ENCODE results near the gene HTR7.
"Not testable (repeated sequence)": the region's sequence is repeated elsewhere in the genome, so short reads cannot be mapped to it uniquely, and the experiment has no call there.

The HTR7 gene

GRCh38 chr10:90857635-90858460 lies at the start of gene HTR7:
Gene HTR7 (minus strand): TSS chr10:90858039. CDS start chr10:90857671, 368 bp downstream.
- DNase-seq (ENCODE audit: low read depth, low spot score) = peak; percentile 82

- no peak for DNase-seq (ENCODE audit: low read depth, low spot score)
Observed at GRCh38 chr10:90906596-90906995, 48.8 kb upstream of the HTR7 start.

- no peak for DNase-seq (ENCODE audit: low read depth, low spot score)
Observed at GRCh38 chr10:90905925-90906324, 48.1 kb upstream of the HTR7 start.

GRCh38 chr10:90896916-90897315 lies 39.1 kb upstream of the HTR7 start:
- DNase-seq (ENCODE audit: low read depth, low spot score) = not testable (repeated sequence)

GRCh38 chr10:90893190-90893589 lies 35.4 kb upstream of the HTR7 start:
- no peak for DNase-seq (ENCODE audit: low read depth, low spot score)

- no peak for DNase-seq (ENCODE audit: low read depth, low spot score)
Observed at GRCh38 chr10:90890347-90890746, 32.5 kb upstream of the HTR7 start.

- no peak for DNase-seq (ENCODE audit: low read depth, low spot score)
Observed at GRCh38 chr10:90889636-90890035, 31.8 kb upstream of the HTR7 start.

GRCh38 chr10:90888387-90888786 lies 30.5 kb upstream of the HTR7 start:
- no peak for DNase-seq (ENCODE audit: low read depth, low spot score)

- DNase-seq (ENCODE audit: low read depth, low spot score) = no peak
Observed at GRCh38 chr10:90887555-90887954, 29.7 kb upstream of the HTR7 start.

- peak; percentile 65 for DNase-seq (ENCODE audit: low read depth, low spot score)
Observed at GRCh38 chr10:90885176-90885575, 27.3 kb upstream of the HTR7 start.

- no peak for DNase-seq (ENCODE audit: low read depth, low spot score)
Observed at GRCh38 chr10:90884431-90884830, 26.6 kb upstream of the HTR7 start.

- peak; percentile 57 for DNase-seq (ENCODE audit: low read depth, low spot score)
Observed at GRCh38 chr10:90880059-90880719, 22.4 kb upstream of the HTR7 start.

- DNase-seq (ENCODE audit: low read depth, low spot score) = no peak
Observed at GRCh38 chr10:90879062-90879461, 21.2 kb upstream of the HTR7 start.

GRCh38 chr10:90872648-90873020 lies 14.8 kb upstream of the HTR7 start:
- DNase-seq (ENCODE audit: low read depth, low spot score) = no peak

GRCh38 chr10:90871766-90872647 lies 14.2 kb upstream of the HTR7 start, which contains the start of gene RPP30:
Gene RPP30 (plus strand): TSS chr10:90871974. CDS start chr10:90871987, 13 bp downstream.
- DNase-seq (ENCODE audit: low read depth, low spot score) = peak; percentile 94

GRCh38 chr10:90871279-90871765 lies 13.5 kb upstream of the HTR7 start:
- peak; percentile 86 for DNase-seq (ENCODE audit: low read depth, low spot score)

- no peak for DNase-seq (ENCODE audit: low read depth, low spot score)
Observed at GRCh38 chr10:90866050-90866598, 8.3 kb upstream of the HTR7 start.

GRCh38 chr10:90865401-90865800 lies 7.6 kb upstream of the HTR7 start:
- DNase-seq (ENCODE audit: low read depth, low spot score) = no peak

- DNase-seq (ENCODE audit: low read depth, low spot score) = peak; percentile 61
Observed at GRCh38 chr10:90862908-90863514, 5.2 kb upstream of the HTR7 start.

- DNase-seq (ENCODE audit: low read depth, low spot score) = no peak
Observed at GRCh38 chr10:90860790-90861189, 3.0 kb upstream of the HTR7 start.

GRCh38 chr10:90859321-90859751 lies 1.5 kb upstream of the HTR7 start:
- peak; percentile 17 for DNase-seq (ENCODE audit: low read depth, low spot score)
